Panc1 (cell line): ENCODE results near the gene PRKG1. TPM values are rescaled to one million over a fixed set of nuclear protein-coding genes. Genes with fewer than 3 reads are reported as not detected.

Source experiments
- ATAC-seq: fragments of 200-7000 bp; cut with Tn5 transposase; 2 replicates; pipeline ENCODE4 v1.9.1; 2020; ENCODE audit warnings: mild to moderate bottlenecking, moderate library complexity
- BruUV-seq: library from RNA; stranded (reverse); fragments of 400-500 nt; replicated peaks from 2 replicates; lab custom pipeline; 2021; lab: Mats Ljungman, UMichigan
- CTCF ChIA-PET: fragments of 300-600 bp; sonication (Branson Sonifier 250); formaldehyde crosslinking; loops from one replicate; lab custom pipeline; 2022; ENCODE audit warnings: antibody characterized with exemption; lab: Charles Lee
- POLR2A ChIA-PET: fragments of 300-600 bp; sonication (Branson Sonifier 250); formaldehyde crosslinking; loops from one replicate; lab custom pipeline; 2022; ENCODE audit warnings: antibody characterized with exemption; lab: Charles Lee
- DNase-seq: peaks from one replicate; pipeline ENCODE4 v3.0.0-alpha.2; 2010; ENCODE audit warnings: low read depth, low spot score
- H3K27ac ChIP-seq: 2 replicates; pipeline ENCODE4 v1.5.1; 2011; ENCODE audit warnings: mild to moderate bottlenecking, low read length, inconsistent platforms
- H3K27me3 ChIP-seq: fragments of 200-500 bp; sonication (Bioruptor generic); 2 replicates; pipeline ENCODE4 v1.6.0; 2014; ENCODE audit warnings: low read length, inconsistent platforms; ENCODE audit not compliant: control insufficient read depth, insufficient read depth
- H3K36me3 ChIP-seq: fragments of 200-500 bp; sonication (Bioruptor generic); 2 replicates; pipeline ENCODE4 v1.5.1; 2014; ENCODE audit warnings: inconsistent platforms, mild to moderate bottlenecking, low read length, moderate library complexity; ENCODE audit not compliant: control insufficient read depth, insufficient read depth
- H3K4me1 ChIP-seq: 2 replicates; pipeline ENCODE4 v1.5.1; 2011; ENCODE audit warnings: inconsistent platforms, mild to moderate bottlenecking, low read length, moderate library complexity; ENCODE audit not compliant: control insufficient read depth, insufficient read depth
- H3K4me3 ChIP-seq, 2 experiments: 2 replicates each; pipeline ENCODE4 v1.5.1; 2011 to 2012; ENCODE audit warnings: low read depth in 2 of 2, low read length in 2 of 2, mild to moderate bottlenecking in 2 of 2, inconsistent platforms in 1 of 2, moderate library complexity in 1 of 2
- H3K9me3 ChIP-seq: fragments of 200-500 bp; sonication (Bioruptor generic); 2 replicates; pipeline ENCODE4 v1.5.1; 2014; ENCODE audit warnings: low read depth, mild to moderate bottlenecking, inconsistent platforms, low read length, moderate library complexity; ENCODE audit not compliant: control insufficient read depth, insufficient read depth
- POLR2AphosphoS5 ChIP-seq: IDR thresholded peaks from 2 replicates; pipeline ENCODE4 v1.6.1; 2012; ENCODE audit warnings: mild to moderate bottlenecking, low read depth, low read length, moderate library complexity
- SIN3A ChIP-seq: IDR thresholded peaks from 2 replicates; pipeline ENCODE4 v1.6.1; 2012; ENCODE audit warnings: low read depth, mild to moderate bottlenecking, low read length, moderate library complexity, borderline replicate concordance; ENCODE audit not compliant: insufficient read depth
- TCF7L2 ChIP-seq: IDR thresholded peaks from 2 replicates; pipeline ENCODE4 v1.6.1; 2011; ENCODE audit warnings: mild to moderate bottlenecking, low read depth, low read length, inconsistent platforms
- in situ Hi-C: cut with HindIII; loops from 2 replicates; pipeline ENCODE4 v1.10.0; 2016; ENCODE audit warnings: low sequenced_read_pairs, low pct_unique_long_range_greater_than_20kb
- intact Hi-C: fragments of 100-400 bp; cut with micrococcal nuclease; formaldehyde crosslinking; loops from one replicate; pipeline ENCODE4 v1.10.0; 2022; ENCODE audit not compliant: unreplicated experiment
- total RNA-seq: library from RNA; stranded (reverse); gene quantifications from one replicate; pipeline ENCODE4 v1.2.1, GENCODE V29; 2021; ENCODE audit not compliant: unreplicated experiment
- TF ChIP-seq, protein P1 (sequence below): fragments of 450-650 bp; IDR thresholded peaks from 2 replicates; pipeline ENCODE4 v1.5.1; 2017; ENCODE audit warnings: mild to moderate bottlenecking
- TF ChIP-seq, protein P2 (sequence below), 2 experiments: IDR thresholded peaks; 2 replicates each; pipeline ENCODE4 v1.6.1; 2011 to 2012; ENCODE audit warnings: low read depth in 2 of 2, control low read depth in 1 of 2, low read length in 1 of 2, mild to moderate bottlenecking in 1 of 2, moderate library complexity in 1 of 2; ENCODE audit not compliant: insufficient read depth in 1 of 2

Gene PRKG1
- total RNA-seq, 1 experiment from 2014 or later, result 0.92 TPM

DNA sequence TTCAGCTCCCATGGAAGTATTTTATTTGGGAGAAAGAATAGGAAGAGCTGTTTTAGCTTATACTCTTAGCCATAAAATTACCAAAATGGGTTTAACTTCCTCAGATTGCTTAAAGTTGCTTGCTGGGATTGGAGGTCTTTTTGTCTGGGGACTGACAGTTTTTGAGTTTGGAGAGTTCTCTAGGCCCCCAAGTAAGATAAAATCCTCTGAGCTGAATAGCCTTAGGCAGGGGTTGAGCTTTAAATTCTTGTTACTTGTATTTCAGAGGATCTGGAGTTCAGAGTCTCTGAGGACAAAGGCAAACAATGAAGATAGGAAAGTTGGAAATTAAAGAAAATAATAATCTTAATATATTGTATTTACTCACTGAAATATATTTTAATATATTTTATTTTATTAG is 945.4 kb downstream of the PRKG1 start:
- in situ Hi-C loops (no loop called here), intact Hi-C loops (no loop called here)
- BruUV-seq, result no TSS peak
- ATAC-seq (no peak), DNase-seq (no peak)
- H3K9me3 ChIP-seq, result no peaks in the 10 kb centered on the region
- no peak for TF ChIP-seq POLR2AphosphoS5
- H3K27ac ChIP-seq, result no peak overlapping the region
- ChIA-PET POLR2A (no interaction called here), CTCF (no interaction called here)
- H3K4me3 ChIP-seq, result no peak overlapping the region
- no peaks in the 10 kb centered on the region for H3K36me3 ChIP-seq
- no peaks in the 10 kb centered on the region for H3K27me3 ChIP-seq
- H3K4me1 ChIP-seq, result no peaks in the 10 kb centered on the region

DNA sequence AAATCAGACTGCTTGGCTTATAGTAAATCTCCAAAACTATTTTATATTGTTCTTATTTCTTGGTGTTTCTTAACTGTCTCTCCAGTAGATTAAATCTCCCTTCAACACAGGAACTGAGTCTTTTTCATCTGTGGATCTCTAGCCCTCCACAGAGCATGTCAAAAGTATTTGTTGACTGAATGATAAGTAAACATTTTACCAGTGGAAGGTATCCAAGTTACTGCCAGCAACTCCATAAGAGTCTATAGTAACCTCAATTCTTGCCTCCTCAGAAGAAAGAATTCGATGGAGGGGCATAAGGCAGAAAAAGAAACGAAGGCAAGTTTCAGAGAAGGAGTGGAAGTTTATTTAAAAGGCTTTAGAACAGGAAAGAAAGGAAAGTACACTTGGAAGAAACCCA is 945.9 kb downstream of the PRKG1 start:
- no peaks in the 10 kb centered on the region for H3K27me3 ChIP-seq
- H3K4me1 ChIP-seq, result no peaks in the 10 kb centered on the region
- BruUV-seq, result no TSS peak
- ATAC-seq (no peak), DNase-seq (no peak)
- ChIA-PET POLR2A (no interaction called here), CTCF (no interaction called here)
- no peak overlapping the region for H3K27ac ChIP-seq
- in situ Hi-C loops, result no loop called here
- H3K9me3 ChIP-seq, result no peaks in the 10 kb centered on the region
- H3K4me3 ChIP-seq, result no peak overlapping the region
- intact Hi-C loops, result no loop called here
- H3K36me3 ChIP-seq, result no peaks in the 10 kb centered on the region
- TF ChIP-seq, protein P1, sequence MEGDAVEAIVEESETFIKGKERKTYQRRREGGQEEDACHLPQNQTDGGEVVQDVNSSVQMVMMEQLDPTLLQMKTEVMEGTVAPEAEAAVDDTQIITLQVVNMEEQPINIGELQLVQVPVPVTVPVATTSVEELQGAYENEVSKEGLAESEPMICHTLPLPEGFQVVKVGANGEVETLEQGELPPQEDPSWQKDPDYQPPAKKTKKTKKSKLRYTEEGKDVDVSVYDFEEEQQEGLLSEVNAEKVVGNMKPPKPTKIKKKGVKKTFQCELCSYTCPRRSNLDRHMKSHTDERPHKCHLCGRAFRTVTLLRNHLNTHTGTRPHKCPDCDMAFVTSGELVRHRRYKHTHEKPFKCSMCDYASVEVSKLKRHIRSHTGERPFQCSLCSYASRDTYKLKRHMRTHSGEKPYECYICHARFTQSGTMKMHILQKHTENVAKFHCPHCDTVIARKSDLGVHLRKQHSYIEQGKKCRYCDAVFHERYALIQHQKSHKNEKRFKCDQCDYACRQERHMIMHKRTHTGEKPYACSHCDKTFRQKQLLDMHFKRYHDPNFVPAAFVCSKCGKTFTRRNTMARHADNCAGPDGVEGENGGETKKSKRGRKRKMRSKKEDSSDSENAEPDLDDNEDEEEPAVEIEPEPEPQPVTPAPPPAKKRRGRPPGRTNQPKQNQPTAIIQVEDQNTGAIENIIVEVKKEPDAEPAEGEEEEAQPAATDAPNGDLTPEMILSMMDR, result no peak
- TF ChIP-seq TCF7L2, result no peak
- TF ChIP-seq, protein P2, sequence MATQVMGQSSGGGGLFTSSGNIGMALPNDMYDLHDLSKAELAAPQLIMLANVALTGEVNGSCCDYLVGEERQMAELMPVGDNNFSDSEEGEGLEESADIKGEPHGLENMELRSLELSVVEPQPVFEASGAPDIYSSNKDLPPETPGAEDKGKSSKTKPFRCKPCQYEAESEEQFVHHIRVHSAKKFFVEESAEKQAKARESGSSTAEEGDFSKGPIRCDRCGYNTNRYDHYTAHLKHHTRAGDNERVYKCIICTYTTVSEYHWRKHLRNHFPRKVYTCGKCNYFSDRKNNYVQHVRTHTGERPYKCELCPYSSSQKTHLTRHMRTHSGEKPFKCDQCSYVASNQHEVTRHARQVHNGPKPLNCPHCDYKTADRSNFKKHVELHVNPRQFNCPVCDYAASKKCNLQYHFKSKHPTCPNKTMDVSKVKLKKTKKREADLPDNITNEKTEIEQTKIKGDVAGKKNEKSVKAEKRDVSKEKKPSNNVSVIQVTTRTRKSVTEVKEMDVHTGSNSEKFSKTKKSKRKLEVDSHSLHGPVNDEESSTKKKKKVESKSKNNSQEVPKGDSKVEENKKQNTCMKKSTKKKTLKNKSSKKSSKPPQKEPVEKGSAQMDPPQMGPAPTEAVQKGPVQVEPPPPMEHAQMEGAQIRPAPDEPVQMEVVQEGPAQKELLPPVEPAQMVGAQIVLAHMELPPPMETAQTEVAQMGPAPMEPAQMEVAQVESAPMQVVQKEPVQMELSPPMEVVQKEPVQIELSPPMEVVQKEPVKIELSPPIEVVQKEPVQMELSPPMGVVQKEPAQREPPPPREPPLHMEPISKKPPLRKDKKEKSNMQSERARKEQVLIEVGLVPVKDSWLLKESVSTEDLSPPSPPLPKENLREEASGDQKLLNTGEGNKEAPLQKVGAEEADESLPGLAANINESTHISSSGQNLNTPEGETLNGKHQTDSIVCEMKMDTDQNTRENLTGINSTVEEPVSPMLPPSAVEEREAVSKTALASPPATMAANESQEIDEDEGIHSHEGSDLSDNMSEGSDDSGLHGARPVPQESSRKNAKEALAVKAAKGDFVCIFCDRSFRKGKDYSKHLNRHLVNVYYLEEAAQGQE (IDR thresholded peaks at IDR 0.05; ENCODE audit: insufficient read depth in 1 of 2, low read depth in 2 of 2, low read length in 1 of 2), result no peak
- TF ChIP-seq POLR2AphosphoS5, result no peak
- TF ChIP-seq SIN3A, result no peak

DNA sequence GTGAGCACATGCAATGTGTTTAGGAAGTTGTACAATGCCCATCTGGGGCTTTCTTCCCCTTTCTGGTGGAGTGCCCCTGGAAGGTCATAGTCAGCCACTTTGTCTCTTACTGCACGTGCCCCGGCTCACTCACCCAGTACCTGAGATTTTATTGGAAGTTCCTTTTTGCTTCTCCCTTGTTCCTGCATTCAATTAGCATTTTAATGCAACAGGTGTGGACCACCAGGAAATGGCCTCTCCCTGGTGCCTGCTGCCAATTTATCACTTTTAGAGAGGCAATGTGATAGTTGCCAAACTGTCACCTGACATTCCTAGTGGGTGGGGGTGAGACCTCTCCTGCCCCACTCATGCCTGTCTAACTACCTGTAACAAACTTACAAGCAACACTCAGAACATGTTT is 946.4 kb downstream of the PRKG1 start:
- no TSS peak for BruUV-seq
- intact Hi-C loops (no loop called here), in situ Hi-C loops (no loop called here)
- H3K27me3 ChIP-seq, result no peaks in the 10 kb centered on the region
- ChIA-PET CTCF (no interaction called here), POLR2A (no interaction called here)
- no peak overlapping the region for H3K4me3 ChIP-seq
- no peaks in the 10 kb centered on the region for H3K4me1 ChIP-seq
- DNase-seq (no peak), ATAC-seq (no peak)
- no peaks in the 10 kb centered on the region for H3K36me3 ChIP-seq
- no peak overlapping the region for H3K27ac ChIP-seq
- no peaks in the 10 kb centered on the region for H3K9me3 ChIP-seq
- TF ChIP-seq SIN3A (no peak), TCF7L2 (no peak), POLR2AphosphoS5 (no peak)
- TF ChIP-seq, protein P1, result no peak
- TF ChIP-seq, protein P2 (IDR thresholded peaks at IDR 0.05; ENCODE audit: insufficient read depth in 1 of 2, low read depth in 2 of 2, low read length in 1 of 2), result no peak
